K562 (cell line): ENCODE results near the gene ASB11. TPM values are rescaled to one million over a fixed set of nuclear protein-coding genes. Genes with fewer than 3 reads are reported as not detected.

Experiments
- ATAC-seq: fragments of 200-7000 bp; cut with Tn5 transposase; 3 replicates; pipeline ENCODE4 v1.9.1; 2020; ENCODE audit warnings: moderate library complexity
- BruUV-seq: library from RNA; stranded (reverse); fragments of 400-500 nt; replicated peaks from 2 replicates; lab custom pipeline; 2021; lab: Mats Ljungman, UMichigan
- CTCF ChIA-PET: fragments of 300-600 bp; formaldehyde crosslinking; extraction: SDS; loops from one replicate; lab custom pipeline; 2021; ENCODE audit warnings: low intra/inter-chr PET ratio; lab: Yijun Ruan, JAX
- POLR2A ChIA-PET: fragments of 300-600, 350-650 bp; sonication (Branson Sonifier 250); formaldehyde crosslinking; extraction: SDS; loops from one replicate; lab custom pipeline; 2021; ENCODE audit warnings: antibody characterized with exemption, inconsistent platforms; lab: Yijun Ruan, JAX
- DNase-seq, 4 experiments: peaks; one replicate each; pipeline versions ENCODE4 v3.0.0 to v3.0.0-alpha.2; 2011 to 2018; ENCODE audit warnings: low spot score in 3 of 4, mixed read lengths in 3 of 4; ENCODE audit errors: extremely low read depth in 1 of 4
- FAIRE-seq: peaks from 2 replicates; lab custom pipeline; 2011; peaks lifted over from hg19 to GRCh38; lab: Jason Lieb, UNC
- H2AFZ ChIP-seq: 2 replicates; pipeline ENCODE4 v1.6.0; 2011; ENCODE audit warnings: low read depth, low read length, control low read depth, inconsistent platforms
- H3K27ac ChIP-seq: fragments of 200-600 bp; 3 replicates; pipeline ENCODE4 v1.8.0; 2011; ENCODE audit warnings: low read depth, mild to moderate bottlenecking, control low read depth, inconsistent platforms, low read length, moderate library complexity, mixed read lengths; ENCODE audit errors: extremely low read depth
- H3K27me3 ChIP-seq, 2 experiments: fragments of 300-600 bp in 1 of 2; 2 replicates in 1 of 2; 3 replicates in 1 of 2; pipeline versions ENCODE4 v1.6.0 to v1.8.0; 2011; ENCODE audit warnings: inconsistent platforms in 2 of 2, low read length in 2 of 2, mild to moderate bottlenecking in 1 of 2, mixed read lengths in 1 of 2, moderate library complexity in 1 of 2; ENCODE audit not compliant: control insufficient read depth in 2 of 2, insufficient read depth in 2 of 2
- H3K36me3 ChIP-seq: fragments of 300-600 bp; 3 replicates; pipeline ENCODE4 v1.8.0; 2011; ENCODE audit warnings: mild to moderate bottlenecking, low read length, inconsistent platforms; ENCODE audit not compliant: control insufficient read depth, insufficient read depth
- H3K4me1 ChIP-seq, 2 experiments: fragments of 200-600 bp in 1 of 2; replicated peaks in 1 of 2; 2 replicates in 1 of 2; 3 replicates in 1 of 2; pipeline versions ENCODE4 v1.5.1 to v1.8.0; 2011; ENCODE audit warnings: inconsistent platforms in 2 of 2, low read length in 2 of 2, mild to moderate bottlenecking in 1 of 2, mixed read lengths in 1 of 2, moderate library complexity in 1 of 2; ENCODE audit not compliant: control insufficient read depth in 2 of 2, insufficient read depth in 2 of 2
- H3K4me2 ChIP-seq: 2 replicates; pipeline ENCODE4 v1.6.1; 2011; ENCODE audit warnings: low read length, control low read depth, inconsistent platforms, mixed read lengths; ENCODE audit not compliant: insufficient read depth
- H3K4me3 ChIP-seq: fragments of 200-600 bp; sonication (generic), shearing (Covaris generic); 2 replicates; pipeline ENCODE4 v1.5.1; 2016; ENCODE audit warnings: control low read depth, inconsistent platforms
- H3K79me2 ChIP-seq: fragments of 200-600 bp; 3 replicates; pipeline ENCODE4 v1.8.0; 2011; ENCODE audit warnings: low read length, inconsistent platforms; ENCODE audit not compliant: control insufficient read depth, insufficient read depth
- H3K9ac ChIP-seq, 2 experiments: 2 replicates each; pipeline versions ENCODE4 v1.6.0 to v1.6.1; 2011; ENCODE audit warnings: low read depth in 2 of 2, low read length in 2 of 2, control low read depth in 1 of 2, inconsistent platforms in 1 of 2, mild to moderate bottlenecking in 1 of 2, mixed read lengths in 1 of 2; ENCODE audit not compliant: insufficient read depth in 1 of 2
- H3K9me1 ChIP-seq: one replicate; pipeline ENCODE4 v1.6.0; 2011; ENCODE audit warnings: inconsistent platforms, mild to moderate bottlenecking, low read length, moderate library complexity; ENCODE audit not compliant: control insufficient read depth, insufficient read depth
- H3K9me3 ChIP-seq: replicated peaks from 2 replicates; pipeline ENCODE4 v1.5.1; 2011; ENCODE audit warnings: low read depth, low read length, inconsistent platforms; ENCODE audit not compliant: control insufficient read depth, insufficient read depth
- H4K20me1 ChIP-seq: replicated peaks from 2 replicates; pipeline ENCODE4 v1.6.1; 2011; ENCODE audit warnings: low read length, inconsistent platforms, mixed read lengths; ENCODE audit not compliant: control insufficient read depth, insufficient read depth
- HNRNPH1 ChIP-seq: fragments of 200-400 bp; formaldehyde crosslinking; optimal IDR thresholded peaks from 2 replicates; pipeline ENCODE3; 2017; ENCODE audit warnings: low read depth, mild to moderate bottlenecking, low read length, moderate library complexity
- HNRNPL ChIP-seq: fragments of 200-400 bp; formaldehyde crosslinking; IDR thresholded peaks from 2 replicates; pipeline ENCODE4 v1.6.1; 2017; ENCODE audit warnings: low read depth, mild to moderate bottlenecking, low read length
- ILK ChIP-seq: fragments of 450-650 bp; IDR thresholded peaks from 2 replicates; pipeline ENCODE4 v1.6.1; 2016; ENCODE audit warnings: missing genetic modification characterization, low read depth, mild to moderate bottlenecking, missing compliant biosample characterization, moderate library complexity, borderline replicate concordance
- MBD2 ChIP-seq: sonication (generic); IDR thresholded peaks from 2 replicates; pipeline ENCODE4 v1.6.1; 2016; ENCODE audit warnings: low read depth, borderline replicate concordance
- MTA3 ChIP-seq: fragments of 450-650 bp; formaldehyde crosslinking; IDR thresholded peaks from 2 replicates; pipeline ENCODE4 v1.6.1; 2017; ENCODE audit warnings: mild to moderate bottlenecking, borderline replicate concordance
- WGBS: fragments of 100-300 bp; shearing (Covaris generic); methylation state at CpG from one replicate; pipeline ENCODE4 v1.1.6; 2016; ENCODE audit warnings: low coverage, mixed read lengths; ENCODE audit not compliant: insufficient coverage; ENCODE audit errors: missing lambda C conversion rate; 5-methylcytosine and 5-hydroxymethylcytosine counted together
- in situ Hi-C: fragments of 300-500 bp; cut with MboI; formaldehyde crosslinking; loops from 4 replicates; pipeline ENCODE4 v1.15.0; 2018; ENCODE audit warnings: inconsistent platforms, mixed read lengths
- intact Hi-C: fragments of 100-400 bp; cut with micrococcal nuclease; formaldehyde crosslinking; loops from 2 replicates; pipeline ENCODE4 v1.14.2; 2022
- polyA plus RNA-seq, 8 experiments: library from polyadenylated mRNA; depleted of rRNA in 4 of 8; stranded (reverse) in 5 of 8; unstranded in 3 of 8; fragments of >200 nt; fragmentation: Nextera tagmentation in 2 of 8; fragmentation: Illumina TruSeq in 1 of 8; extraction: Ambion mirVana in 2 of 8; extraction: Trizol in 1 of 8; gene quantifications; 2 replicates each; pipeline versions ENCODE4 v1.2.1 to v1.2.3, GENCODE V29; 2011 to 2014; ENCODE audit warnings: inconsistent platforms in 1 of 8, missing spikeins in 1 of 8
- total RNA-seq, 7 experiments: library from RNA; depleted of rRNA in 6 of 7; stranded (reverse); fragments of >200 nt in 6 of 7; fragmentation: Illumina TruSeq in 2 of 7; extraction: Trizol in 2 of 7; gene quantifications; 2 replicates each; pipeline versions ENCODE4 v1.2.1 to v1.2.3, GENCODE V29; 2011 to 2021; ENCODE audit warnings: low replicate concordance in 1 of 7

The ASB11 gene
- total and polyA plus RNA-seq, 9 of the 15 experiments (the other 6 are each of a cell fraction or from before 2014, with no cell fraction given) = not detected

DNA sequence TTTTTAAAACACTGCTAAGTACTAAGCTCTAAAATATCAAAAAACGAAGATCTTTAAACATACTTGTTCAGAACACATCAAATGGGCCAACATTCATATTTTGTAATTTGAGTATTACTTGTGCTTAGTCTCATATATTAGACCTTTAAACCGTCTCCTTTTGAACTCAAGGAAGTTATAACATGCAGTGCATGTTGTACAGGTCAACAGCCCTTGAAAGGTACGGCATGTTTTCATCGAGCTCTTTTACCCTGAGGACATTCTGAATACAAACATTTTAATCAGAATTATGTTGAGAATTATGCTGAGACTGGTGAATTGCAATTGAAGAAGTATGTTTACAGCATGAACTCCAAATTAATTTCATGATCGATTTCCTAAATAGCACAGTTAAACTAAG, 7.0 kb upstream of the ASB11 start (continued):
- TF ChIP-seq ILK (tag) (no peak), MBD2 (no peak)
- TF ChIP-seq, all 486 proteins: peak for 0

DNA sequence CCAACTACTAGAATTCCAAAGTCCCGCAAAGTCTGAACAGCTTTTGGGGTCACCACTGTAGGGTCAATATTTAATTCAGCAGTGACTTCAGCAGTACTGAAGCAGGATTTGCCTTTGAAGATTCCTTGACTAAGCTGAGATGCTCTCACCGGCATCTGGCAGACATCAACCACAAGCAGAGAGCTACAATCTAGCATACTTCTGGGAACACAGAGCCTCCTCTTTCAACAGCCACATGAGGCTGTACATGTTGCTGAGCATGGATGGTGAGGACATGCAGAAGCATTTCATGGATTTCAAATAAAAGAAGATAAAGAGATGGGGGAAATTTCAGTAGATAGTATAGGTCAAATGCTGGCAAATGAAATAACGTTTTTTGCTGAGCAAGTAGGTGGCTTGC, 6.6 kb upstream of the ASB11 start:
- Histone ChIP-seq H3K27ac (no peak overlapping the region), H3K27me3 (no peaks in the 10 kb centered on the region), H4K20me1 (no peaks in the 10 kb centered on the region), H3K4me2 (no peak overlapping the region), H3K4me3 (no peak overlapping the region), H3K9me1 (no peaks in the 10 kb centered on the region), H2AFZ (no peak overlapping the region), H3K9me3 (no peaks in the 10 kb centered on the region), H3K79me2 (no peaks in the 10 kb centered on the region), H3K9ac (no peak overlapping the region), H3K36me3 (peaks cover 48% of the 10 kb centered on the region), H3K4me1 (no peaks in the 10 kb centered on the region)
- in situ Hi-C loops (no loop called here), intact Hi-C loops (no loop called here)
- CTCF ChIA-PET = no interaction called here
- TF ChIP-seq HNRNPH1 (no peak), MTA3 (no peak), HNRNPL (no peak)
- no TSS peak for BruUV-seq
- no peak for ATAC-seq
- POLR2A ChIA-PET = interaction anchor here (0.6 kb wide), 1 partner anchor 22 kb away, joined by 3 read pairs; no protein-coding TSS in a partner anchor
- FAIRE-seq = no peak
- DNase-seq = no peak
- 70% methylated on average over 2 of the region's 3 CpGs for WGBS
